GM18526 (cell line): ENCODE results near the gene COX5B.

ENCODE experiments used
- POLR2A ChIP-seq: IDR thresholded peaks from 3 replicates; pipeline ENCODE4 v1.6.1; 2011; ENCODE audit not compliant: insufficient read length; ENCODE audit errors: extremely low read depth

The COX5B gene

GRCh38 chr2:97675430-97676113, 29.7 kb downstream of the COX5B start:
- TF ChIP-seq POLR2A, result no peak

- TF ChIP-seq POLR2A, result no peak
Observed at GRCh38 chr2:97676620-97677019, 30.8 kb downstream of the COX5B start.

DNA sequence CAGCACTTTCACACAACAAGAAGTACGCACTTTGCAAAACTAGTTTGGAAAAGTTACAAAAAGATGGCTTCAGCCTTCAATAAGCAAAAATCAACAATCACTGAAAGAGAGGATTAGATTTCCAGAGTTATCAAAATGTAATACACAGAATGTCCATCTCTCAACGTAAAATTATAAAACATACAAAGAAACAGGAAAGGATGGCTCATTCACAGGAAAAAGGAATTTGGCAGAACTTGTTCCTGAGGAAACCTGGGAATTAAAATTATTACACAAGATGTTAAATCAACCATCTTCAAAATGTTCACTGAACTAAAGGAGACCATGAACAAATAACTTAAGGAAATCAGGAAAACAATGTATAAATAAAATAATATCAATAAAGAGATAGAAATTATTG, 31.6 kb downstream of the COX5B start:
- no peak for TF ChIP-seq POLR2A

DNA sequence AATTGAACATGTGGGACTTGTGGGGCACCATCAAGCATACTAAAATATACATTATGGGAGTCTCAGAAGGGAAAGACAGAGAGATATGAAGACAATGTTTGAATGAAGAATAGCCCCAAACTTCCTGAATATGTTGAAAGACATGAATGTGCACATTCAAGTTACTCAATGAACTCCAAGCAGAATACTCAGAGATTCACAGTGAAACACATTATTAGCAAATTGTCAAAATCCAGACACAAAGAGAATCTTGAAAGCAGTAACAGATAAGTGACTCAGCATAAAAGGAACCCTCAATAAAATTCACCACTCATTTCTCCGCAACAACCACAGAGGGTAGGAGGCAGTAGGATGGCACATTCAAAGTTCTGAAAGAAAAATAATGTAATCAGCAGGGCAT, 32.4 kb downstream of the COX5B start:
- TF ChIP-seq POLR2A, result no peak

DNA sequence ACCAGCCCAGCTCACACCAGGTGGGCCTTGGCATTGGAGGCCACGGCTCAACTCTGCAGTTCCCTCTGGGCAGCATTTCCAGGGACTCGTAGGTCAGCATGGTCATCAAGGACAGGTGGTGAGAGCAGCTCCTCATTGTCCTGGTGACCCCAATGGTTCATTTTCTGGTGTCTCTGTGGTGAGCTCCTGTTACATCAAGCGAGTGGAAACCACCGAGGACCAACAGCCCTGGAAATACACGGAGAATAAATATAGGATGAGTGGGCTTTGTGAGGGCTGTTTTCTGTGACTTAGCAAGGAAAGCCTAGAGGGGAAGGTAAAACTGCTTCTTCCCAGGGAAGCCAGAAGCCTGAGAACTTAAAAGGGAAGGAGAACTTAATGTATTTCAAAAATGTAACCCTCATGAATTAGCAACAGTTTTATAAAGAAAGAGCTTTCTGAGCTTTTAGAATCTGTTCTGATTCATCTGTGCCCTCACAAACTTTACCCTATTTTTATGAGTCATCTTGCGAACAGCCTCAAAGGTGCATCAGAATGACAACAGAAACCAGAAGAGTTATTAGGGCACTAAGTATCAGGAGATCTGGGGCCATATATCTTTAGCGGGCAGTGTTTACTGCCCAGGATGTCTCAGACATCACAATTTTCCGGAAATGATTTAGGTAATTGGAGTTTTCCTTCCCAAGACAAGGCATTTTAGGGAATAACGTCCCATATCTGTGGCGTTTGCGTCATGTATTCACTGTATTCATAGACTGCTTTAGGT, 42.4 kb downstream of the COX5B start:
- TF ChIP-seq POLR2A, result no peak

DNA sequence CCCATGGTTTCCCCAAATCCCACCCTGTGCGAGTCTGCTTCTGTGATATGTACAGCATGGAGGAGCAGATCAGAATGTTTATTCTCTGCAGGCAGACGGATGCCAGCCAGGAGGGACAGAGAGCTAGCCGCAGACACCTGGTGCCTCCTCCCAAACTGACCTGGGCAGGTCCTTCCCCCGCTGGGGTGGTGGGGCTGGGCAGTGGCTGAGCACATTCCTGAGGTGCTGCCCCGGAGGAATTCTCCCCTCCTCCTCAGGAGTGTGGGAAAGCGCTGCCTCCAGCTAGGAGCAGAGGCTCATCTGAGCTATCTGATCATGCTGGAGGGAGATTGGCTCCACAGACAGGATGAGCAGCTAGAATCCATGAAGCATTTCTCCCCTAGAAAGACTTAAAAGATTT, 45.3 kb downstream of the COX5B start:
- TF ChIP-seq POLR2A, result no peak

DNA sequence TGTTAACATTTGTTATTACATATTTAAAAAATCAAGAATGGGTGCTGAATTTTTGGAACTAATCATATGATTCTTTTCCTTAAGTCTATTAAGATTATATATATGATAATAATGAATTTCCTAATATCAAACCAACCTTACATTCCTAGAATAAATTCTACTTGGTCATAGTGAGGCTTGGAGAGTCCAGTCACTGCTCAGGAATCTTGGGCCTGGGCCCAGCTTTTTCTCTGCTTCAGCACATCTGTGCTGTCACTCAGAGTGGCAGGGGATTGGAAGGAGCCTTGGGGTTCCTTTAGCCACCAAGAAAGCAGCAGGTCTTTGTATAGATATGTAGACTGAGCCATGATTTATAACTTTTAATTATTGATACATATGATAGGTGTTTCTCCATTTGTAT, 47.6 kb downstream of the COX5B start:
- no peak for TF ChIP-seq POLR2A

- no peak for TF ChIP-seq POLR2A
Observed at GRCh38 chr2:97695744-97696143, 49.9 kb downstream of the COX5B start.

- TF ChIP-seq POLR2A, result no peak
Observed at GRCh38 chr2:97697252-97698235, 51.7 kb downstream of the COX5B start.
